Mesodermal cell (in vitro differentiated cells): ENCODE data around the gene TMEM115.

Experiments
- H3K27ac ChIP-seq: 2 replicates; pipeline ENCODE4 v1.7.0; 2013; ENCODE audit warnings: mild to moderate bottlenecking, low read depth, low read length, moderate library complexity; ENCODE audit not compliant: severe bottlenecking
- H3K36me3 ChIP-seq: 2 replicates; pipeline ENCODE4 v1.7.1; 2013; ENCODE audit warnings: mild to moderate bottlenecking, low read length, moderate library complexity; ENCODE audit not compliant: control insufficient read depth, insufficient read depth
- H3K4me1 ChIP-seq: one replicate; pipeline ENCODE4 v1.7.1; 2013; ENCODE audit warnings: mild to moderate bottlenecking, low read length; ENCODE audit not compliant: insufficient read depth, control insufficient read depth, poor library complexity, severe bottlenecking
- H3K4me3 ChIP-seq: 2 replicates; pipeline ENCODE4 v1.7.0; 2013; ENCODE audit warnings: low read length, control low read depth, mild to moderate bottlenecking; ENCODE audit not compliant: insufficient read depth, poor library complexity, severe bottlenecking; ENCODE audit errors: extremely low read depth
- H3K9me3 ChIP-seq: 2 replicates; pipeline ENCODE4 v1.7.1; 2013; ENCODE audit warnings: mild to moderate bottlenecking, low read length, moderate library complexity; ENCODE audit not compliant: control insufficient read depth
- WGBS, 2 experiments: methylation state at CpG; one replicate each; pipeline ENCODE4 v1.1.5; 2013; ENCODE audit warnings: missing lambda C conversion rate in 2 of 2; ENCODE audit not compliant: insufficient coverage in 2 of 2; 5-methylcytosine and 5-hydroxymethylcytosine counted together

TMEM115 gene

GRCh38 chr3:50352781-50353180, 6.5 kb downstream of the TMEM115 start:
- Histone ChIP-seq H3K4me1 (peaks cover 14% of the 10 kb centered on the region), H3K27ac (no peak overlapping the region), H3K4me3 (no peak overlapping the region), H3K36me3 (peaks cover 58% of the 10 kb centered on the region), H3K9me3 (no peaks in the 10 kb centered on the region)
- WGBS, 2 experiments: 43 to 88% methylated on average over 1 of the region's 2 CpGs

GRCh38 chr3:50351323-50351697, 8.0 kb downstream of the TMEM115 start:
- H3K4me3 ChIP-seq: peak overlapping the region; percentile 71
- WGBS, 2 experiments: 78 to 83% methylated on average over 9 to 11 of the region's 11 CpGs
- no peak overlapping the region for H3K27ac ChIP-seq
- no peaks in the 10 kb centered on the region for H3K9me3 ChIP-seq
- H3K36me3 ChIP-seq: peaks cover 46% of the 10 kb centered on the region
- no peaks in the 10 kb centered on the region for H3K4me1 ChIP-seq

- Histone ChIP-seq H3K9me3 (no peaks in the 10 kb centered on the region), H3K36me3 (peaks cover 41% of the 10 kb centered on the region), H3K4me1 (no peaks in the 10 kb centered on the region), H3K4me3 (peak within 1 kb of the TSS; percentile 71), H3K27ac (peak within 1 kb of the TSS; percentile 75)
- WGBS, 2 experiments: 3% methylated on average over 64 of the region's 64 CpGs
Observed at GRCh38 chr3:50350527-50351322, 8.6 kb downstream of the TMEM115 start, which contains the start of the genes CYB561D2 and NPRL2. CYB561D2 (plus strand) TSS chr3:50350862; CDS start chr3:50351434, 572 bp downstream. NPRL2 (minus strand) TSS chr3:50350775; CDS start chr3:50350652, 123 bp downstream.

GRCh38 chr3:50350213-50350526, 9.2 kb downstream of the TMEM115 start:
- H3K4me1 ChIP-seq: peaks cover 3% of the 10 kb centered on the region
- WGBS, 2 experiments: 57 to 59% methylated on average over 7 of the region's 7 CpGs
- peaks cover 35% of the 10 kb centered on the region for H3K36me3 ChIP-seq
- no peak overlapping the region for H3K27ac ChIP-seq
- peak overlapping the region; percentile 71 for H3K4me3 ChIP-seq
- no peaks in the 10 kb centered on the region for H3K9me3 ChIP-seq

GRCh38 chr3:50347187-50347813, 12.0 kb downstream of the TMEM115 start:
- 68 to 88% methylated on average over 4 to 5 of the region's 14 CpGs for WGBS, 2 experiments
- H3K4me3 ChIP-seq: no peak overlapping the region
- no peak overlapping the region for H3K27ac ChIP-seq

GRCh38 chr3:50345586-50346234, 13.6 kb downstream of the TMEM115 start, which contains the start of gene ZMYND10:
ZMYND10 (minus strand) TSS chr3:50345732; CDS start chr3:50345579, 153 bp downstream.
- WGBS, 2 experiments: 13 to 14% methylated on average over 44 to 45 of the region's 45 CpGs
- peak within 1 kb of the TSS; percentile 31 for H3K4me3 ChIP-seq
- H3K36me3 ChIP-seq: peaks cover 13% of the 10 kb centered on the region
- H3K9me3 ChIP-seq: no peaks in the 10 kb centered on the region
- no peak within 1 kb of the TSS for H3K27ac ChIP-seq
- H3K4me1 ChIP-seq: peaks cover 6% of the 10 kb centered on the region

More at GRCh38 chr3:50347187-50347813, 12.0 kb downstream of the TMEM115 start:
- H3K9me3 ChIP-seq: no peaks in the 10 kb centered on the region
- H3K36me3 ChIP-seq: peaks cover 13% of the 10 kb centered on the region
- peaks cover 6% of the 10 kb centered on the region for H3K4me1 ChIP-seq

GRCh38 chr3:50345008-50345407, 14.3 kb downstream of the TMEM115 start:
- Histone ChIP-seq H3K4me1 (peaks cover 6% of the 10 kb centered on the region), H3K27ac (no peak overlapping the region), H3K9me3 (no peaks in the 10 kb centered on the region), H3K4me3 (peak overlapping the region; percentile 31), H3K36me3 (peaks cover 13% of the 10 kb centered on the region)
- 57 to 76% methylated on average over 8 of the region's 8 CpGs for WGBS, 2 experiments

GRCh38 chr3:50342813-50343633, 16.3 kb downstream of the TMEM115 start:
- Histone ChIP-seq H3K4me3 (no peak overlapping the region), H3K27ac (no peak overlapping the region), H3K36me3 (peaks cover 3% of the 10 kb centered on the region), H3K9me3 (no peaks in the 10 kb centered on the region), H3K4me1 (peaks cover 6% of the 10 kb centered on the region)
- 69 to 85% methylated on average over 8 to 10 of the region's 13 CpGs for WGBS, 2 experiments

- Histone ChIP-seq H3K4me1 (peaks cover 6% of the 10 kb centered on the region), H3K9me3 (no peaks in the 10 kb centered on the region), H3K4me3 (no peak overlapping the region), H3K27ac (no peak overlapping the region), H3K36me3 (no peaks in the 10 kb centered on the region)
- WGBS, 2 experiments: 90 to 92% methylated on average over 12 to 13 of the region's 13 CpGs
Observed at GRCh38 chr3:50341996-50342650, 17.2 kb downstream of the TMEM115 start.

GRCh38 chr3:50341537-50341936, 17.8 kb downstream of the TMEM115 start:
- Histone ChIP-seq H3K27ac (no peak overlapping the region), H3K4me1 (peaks cover 6% of the 10 kb centered on the region), H3K4me3 (no peak overlapping the region), H3K36me3 (no peaks in the 10 kb centered on the region), H3K9me3 (no peaks in the 10 kb centered on the region)
- WGBS, 2 experiments: 92 to 96% methylated on average over 4 to 8 of the region's 9 CpGs
